SKM-1 treated with dmso at 0.1 percent for 144 hours (cell line): ENCODE data around the gene PPFIA2.

Experiments
- DNase-seq: peaks from one replicate; lab custom pipeline; 2025; ENCODE audit not compliant: unreplicated experiment; lab: John Stamatoyannopoulos, UW

PPFIA2 gene

DNA sequence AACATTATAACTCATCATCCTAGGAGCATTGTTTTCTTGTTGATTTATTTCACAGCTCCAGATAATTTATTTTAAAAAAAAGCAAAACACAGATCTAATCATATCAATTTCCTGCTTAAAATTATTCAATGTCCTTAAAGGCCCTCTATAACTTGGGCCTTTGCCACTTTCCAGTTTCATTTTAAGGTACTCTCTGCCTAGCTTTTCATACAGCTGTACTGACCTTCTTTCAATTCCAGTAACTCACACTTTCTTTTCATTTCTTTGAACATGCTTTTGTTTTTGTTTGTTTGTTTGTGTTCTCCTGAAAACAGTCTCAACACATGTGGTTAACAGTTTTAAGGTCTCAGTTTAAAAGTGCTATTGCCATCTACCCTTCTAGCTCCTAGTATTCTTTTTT lies 399.4 kb downstream of the PPFIA2 start:
- DNase-seq: no peak

DNA sequence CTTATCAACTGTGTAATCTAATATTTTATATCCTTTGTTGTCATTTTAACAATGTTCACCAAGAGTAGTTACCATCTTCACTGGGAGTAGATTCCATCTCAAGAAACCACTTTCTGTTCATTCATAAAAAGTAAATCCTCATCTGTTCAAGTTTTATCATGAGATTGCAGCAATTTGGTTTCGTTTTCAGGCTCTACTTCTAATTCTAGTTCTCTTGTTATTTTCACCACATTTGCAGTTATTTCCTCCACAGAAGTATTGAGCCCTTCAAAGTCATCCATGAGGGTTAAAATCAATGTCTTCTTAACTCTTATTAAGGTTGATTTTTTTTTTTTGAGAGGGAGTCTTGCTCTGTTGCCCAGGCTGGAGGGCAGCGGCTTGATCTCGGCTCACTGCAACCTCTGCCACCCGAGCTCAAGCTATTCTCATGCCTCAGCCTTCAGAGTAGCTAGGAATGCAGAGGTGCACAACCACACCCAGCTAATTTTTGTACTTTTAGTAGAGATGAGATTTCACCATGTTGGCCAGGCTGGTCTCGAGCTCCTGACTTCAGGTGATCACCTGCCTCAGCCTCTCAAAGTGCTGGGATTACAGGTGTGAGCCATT lies 404.7 kb downstream of the PPFIA2 start:
- no peak for DNase-seq

DNA sequence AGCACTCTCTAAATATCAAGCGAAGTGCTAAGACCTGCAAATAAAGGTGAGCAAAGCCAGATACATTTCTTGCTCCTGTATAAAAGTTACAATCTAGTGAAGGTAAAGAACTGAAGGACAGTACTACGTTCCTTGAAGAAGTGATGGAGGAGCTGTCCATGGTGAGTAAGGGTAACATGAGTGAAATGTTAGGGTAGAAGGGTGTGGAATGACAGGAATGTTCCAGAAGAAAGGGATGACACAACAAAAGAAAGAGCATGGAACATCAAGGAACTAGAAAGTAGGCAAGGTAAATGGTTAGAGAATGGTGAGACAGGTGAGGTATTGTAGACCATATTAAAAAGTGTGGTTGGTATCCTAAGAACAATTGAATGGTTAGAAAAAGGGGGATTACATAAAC lies 408.8 kb downstream of the PPFIA2 start:
- no peak for DNase-seq

DNA sequence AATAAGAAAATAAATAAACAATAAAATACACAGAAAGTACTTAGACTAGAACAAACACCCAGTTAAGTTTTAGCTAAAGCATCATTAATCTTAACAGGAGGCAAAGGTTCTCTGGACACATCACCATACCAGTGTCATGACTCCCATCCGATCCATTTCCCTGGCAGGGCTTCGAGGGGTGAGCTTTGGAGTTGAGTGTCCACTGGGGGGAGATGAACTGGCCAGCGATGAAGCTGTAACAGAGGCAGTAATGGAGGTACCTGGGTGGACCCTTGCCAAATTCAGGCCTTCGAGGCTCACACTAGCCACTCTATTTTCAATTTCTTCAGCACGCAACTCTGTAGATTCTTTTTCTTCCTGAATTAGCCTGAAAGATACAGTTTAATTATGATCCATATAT lies 411.7 kb downstream of the PPFIA2 start:
- DNase-seq: no peak

DNA sequence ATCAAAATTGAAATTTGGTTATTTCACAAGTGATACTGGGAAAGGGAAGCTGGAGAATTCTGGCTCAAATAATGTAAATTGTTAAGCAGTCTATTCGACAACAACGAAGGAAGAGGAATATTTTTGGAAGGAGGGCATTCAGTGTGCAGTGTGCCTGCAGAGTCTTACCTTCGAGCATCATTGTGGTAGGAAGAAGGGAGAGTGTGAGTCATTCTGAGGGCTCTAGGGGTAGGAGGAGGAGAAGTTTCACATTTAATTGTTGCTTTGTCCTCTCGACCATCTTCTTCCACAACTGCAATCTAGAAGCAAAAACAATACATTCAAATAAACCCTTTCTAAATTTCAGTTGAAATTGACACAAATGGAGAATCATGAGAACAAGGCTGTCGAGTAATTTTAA lies 418.2 kb downstream of the PPFIA2 start:
- no peak for DNase-seq

DNA sequence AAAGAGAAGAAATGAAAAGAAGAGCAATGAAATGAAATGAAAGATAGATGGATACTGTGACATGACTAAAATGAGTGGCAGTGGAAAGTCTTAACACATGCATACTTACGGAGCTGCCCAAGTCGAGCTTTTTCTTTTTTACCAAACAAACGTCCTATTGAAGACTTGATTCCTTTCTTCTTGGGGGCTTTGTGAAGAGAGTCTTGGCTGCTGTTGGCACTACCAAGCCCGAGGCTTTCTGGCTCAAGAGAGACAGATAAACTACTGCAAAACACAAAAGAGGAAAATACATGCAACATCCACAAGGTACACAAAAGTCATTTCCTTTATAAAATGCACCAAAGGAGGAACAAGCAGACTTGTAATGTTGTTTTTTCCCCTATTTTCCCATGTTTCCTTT lies 420.1 kb downstream of the PPFIA2 start:
- DNase-seq: no peak

DNA sequence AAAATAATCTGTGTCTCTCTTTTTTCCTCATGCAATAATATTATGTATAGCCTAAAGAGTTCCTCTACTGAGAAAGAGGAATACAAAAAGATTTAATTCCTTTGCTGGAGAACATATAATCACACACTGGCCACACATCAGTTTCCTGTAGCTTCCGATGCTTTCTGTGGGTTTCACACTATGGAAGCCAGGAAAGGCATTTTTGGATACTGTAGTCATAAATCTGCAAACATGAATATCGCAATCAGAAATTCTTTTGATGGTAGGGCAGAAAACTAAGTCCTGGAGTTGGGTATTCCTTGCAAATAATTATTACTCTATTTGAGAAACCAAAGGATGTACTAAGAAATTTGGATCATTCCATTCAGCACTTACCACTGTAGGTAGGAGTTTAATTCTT lies 421.3 kb downstream of the PPFIA2 start:
- no peak for DNase-seq

DNA sequence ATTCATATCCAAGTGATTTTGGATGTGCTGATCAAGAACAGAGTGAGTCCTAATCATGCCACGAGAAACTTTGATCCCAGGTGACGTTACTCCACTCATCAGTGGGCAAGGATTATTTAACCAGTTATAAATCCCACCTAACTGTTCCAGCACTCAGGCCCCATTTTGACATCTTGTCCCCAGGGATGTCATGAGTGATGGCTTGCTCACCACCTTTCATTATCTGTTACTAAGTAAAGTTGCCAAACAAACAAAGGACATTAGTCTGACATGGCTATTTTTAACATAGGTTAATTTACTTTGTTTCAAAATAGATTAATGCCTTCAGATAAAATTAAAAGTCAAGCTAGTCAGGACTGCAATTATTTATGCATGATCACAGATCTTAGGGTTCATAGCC lies 425.3 kb downstream of the PPFIA2 start:
- DNase-seq: no peak

DNA sequence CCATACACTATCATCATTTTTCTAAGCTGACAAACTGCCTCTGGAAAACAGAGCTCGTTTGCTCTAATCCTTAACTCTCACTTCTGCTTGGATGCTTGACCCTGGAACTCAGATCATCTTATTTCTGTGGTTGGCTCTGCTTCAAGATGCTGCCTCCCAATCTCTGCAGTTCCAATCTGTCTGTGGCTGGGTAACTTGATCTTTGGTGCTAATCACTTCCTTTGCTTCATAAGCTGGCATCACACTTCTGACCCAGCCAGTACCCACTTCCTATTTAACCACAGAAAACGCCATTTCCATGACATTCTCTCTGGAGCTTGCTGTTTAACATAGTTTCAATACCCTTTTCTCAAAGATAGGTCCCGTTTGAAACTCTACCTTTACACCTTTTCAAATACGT lies 427.1 kb downstream of the PPFIA2 start:
- DNase-seq: no peak

DNA sequence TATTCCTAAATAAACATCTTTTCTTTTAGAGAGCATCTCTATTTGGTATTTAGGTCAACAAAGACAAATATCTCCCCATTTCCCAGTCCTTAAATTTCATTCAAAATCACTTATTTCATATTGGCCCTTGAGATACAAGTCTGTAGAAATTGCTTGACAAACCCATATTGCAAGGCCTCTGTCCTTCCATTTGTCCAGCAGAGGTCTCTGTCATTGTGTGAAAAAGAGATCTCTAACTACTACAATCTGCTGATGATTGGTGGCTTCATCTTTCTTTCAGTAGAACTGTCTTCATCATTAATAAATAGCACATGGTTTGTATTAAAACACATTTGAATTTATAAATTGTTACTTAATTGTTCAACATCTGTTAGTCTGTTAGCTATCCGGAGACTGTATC lies 428.7 kb downstream of the PPFIA2 start:
- no peak for DNase-seq

DNA sequence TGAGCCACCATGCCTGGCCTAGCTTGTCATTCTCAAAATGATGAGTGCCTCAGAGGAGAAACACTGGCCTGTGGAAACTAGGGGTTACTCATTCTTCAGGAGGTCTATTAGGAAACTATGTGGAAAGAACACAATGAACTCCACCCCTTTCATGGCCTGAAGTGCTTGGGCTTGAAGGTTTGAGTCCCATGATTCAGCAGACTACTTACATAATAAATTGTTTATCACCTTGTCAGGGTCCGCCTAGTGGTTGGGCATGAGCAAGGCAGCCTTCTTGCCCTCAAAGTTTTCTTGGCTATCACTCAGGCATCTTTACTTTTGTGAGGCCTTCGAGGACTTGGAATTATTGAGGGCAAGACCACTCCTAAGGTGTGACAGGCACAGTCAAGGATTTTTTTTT lies 430.1 kb downstream of the PPFIA2 start:
- DNase-seq: no peak

DNA sequence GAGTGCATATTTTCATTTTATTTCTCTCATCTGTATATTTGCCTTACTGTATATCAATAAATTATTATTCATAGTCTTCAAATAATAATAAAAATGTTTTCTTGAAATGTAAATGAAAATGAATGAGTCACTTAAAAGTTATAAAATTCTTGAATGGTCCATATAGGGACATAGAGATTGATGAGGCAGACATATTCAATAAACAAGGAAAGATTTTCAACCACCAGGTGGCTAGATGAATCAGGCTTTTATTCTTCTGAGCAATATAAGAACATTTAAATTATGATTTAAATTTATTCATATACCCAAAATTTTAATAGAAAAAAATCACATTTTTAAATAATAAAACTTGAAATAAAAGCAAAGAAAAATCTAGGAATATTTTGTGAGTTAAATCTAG lies 431.7 kb downstream of the PPFIA2 start:
- no peak for DNase-seq

DNA sequence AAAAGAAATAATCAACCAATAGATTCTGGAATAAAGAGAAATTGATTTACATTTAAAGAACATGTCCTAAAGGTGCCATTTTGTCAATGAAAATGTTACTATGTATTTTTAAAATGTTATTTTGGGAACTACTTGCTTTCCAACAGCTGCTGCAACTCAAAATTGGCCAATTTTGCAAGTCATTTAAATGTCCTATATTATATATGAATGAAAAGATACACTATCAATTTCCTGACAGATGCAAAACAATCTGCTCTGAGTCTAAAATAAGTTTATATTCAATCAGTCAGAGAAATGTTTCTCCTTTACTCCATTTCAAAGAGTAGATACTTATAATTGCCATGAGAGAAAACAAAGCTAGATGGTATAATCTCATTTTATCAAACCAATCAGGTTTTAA lies 434.1 kb downstream of the PPFIA2 start:
- DNase-seq: no peak

DNA sequence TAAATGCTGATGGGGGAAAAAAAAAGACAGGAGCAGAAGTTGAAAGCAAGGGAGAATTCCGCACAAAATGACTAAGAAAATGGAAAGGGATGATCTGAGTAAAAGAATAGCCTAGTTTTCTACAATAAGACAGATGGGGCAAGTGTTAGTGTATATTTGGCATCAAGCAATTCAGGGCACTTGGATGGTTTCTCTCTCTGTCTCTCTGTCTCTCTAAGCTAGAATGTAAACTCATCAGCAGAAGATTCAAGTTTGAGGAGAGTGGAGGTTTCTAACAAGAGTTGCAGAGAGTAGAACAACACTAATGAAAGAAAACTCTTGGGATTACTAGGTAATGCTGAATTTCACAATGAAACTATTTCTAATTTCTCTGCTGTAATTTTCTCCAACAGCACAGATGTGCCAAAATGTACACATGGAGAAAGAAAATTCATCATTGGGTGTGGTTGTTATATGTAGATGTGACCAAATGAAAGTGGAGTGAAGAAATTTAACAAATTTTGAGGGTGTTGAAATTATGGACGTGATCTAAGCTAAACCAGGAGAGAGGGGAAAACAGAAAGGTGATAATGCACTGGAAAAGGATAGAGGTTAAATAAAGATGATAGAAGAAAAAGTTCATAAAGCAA lies 444.1 kb downstream of the PPFIA2 start:
- no peak for DNase-seq

DNA sequence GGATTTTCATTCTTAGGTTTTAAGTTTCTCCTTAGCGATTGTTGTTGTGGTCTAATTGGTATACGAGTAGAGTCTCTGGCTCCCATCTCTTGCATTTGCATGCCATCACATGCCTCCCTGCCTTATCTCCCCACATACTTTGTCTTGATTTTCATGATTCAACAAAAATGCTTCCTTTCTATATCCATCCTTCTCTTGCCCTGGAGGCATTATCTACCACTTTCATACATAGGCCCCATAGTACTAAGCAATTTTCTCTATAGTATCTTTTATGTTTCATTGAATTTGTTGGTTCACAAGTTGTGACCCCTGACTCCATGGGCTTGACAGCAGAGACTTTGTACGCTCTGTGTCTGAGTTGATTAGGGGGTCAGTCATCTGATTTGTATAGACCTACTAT lies 455.2 kb downstream of the PPFIA2 start:
- no peak for DNase-seq

DNA sequence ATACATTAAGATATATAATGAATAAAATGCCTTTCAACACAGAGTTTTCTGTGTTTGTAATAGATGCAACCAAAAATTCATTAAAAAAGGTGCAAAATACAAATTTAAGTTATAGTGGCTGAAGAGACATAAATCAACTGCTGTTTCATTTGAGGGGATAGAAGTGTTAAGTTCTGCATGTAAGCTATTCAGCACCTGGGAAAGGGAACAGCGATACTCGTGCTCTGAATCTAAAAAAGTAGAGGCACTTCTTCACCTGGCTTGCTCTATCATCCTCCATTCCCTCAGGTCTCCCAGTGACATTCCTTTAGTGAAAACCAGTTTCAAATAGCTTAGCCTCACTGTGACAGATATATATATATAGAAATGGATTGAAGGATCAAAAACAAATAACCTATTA lies 458.7 kb downstream of the PPFIA2 start:
- DNase-seq: no peak

DNA sequence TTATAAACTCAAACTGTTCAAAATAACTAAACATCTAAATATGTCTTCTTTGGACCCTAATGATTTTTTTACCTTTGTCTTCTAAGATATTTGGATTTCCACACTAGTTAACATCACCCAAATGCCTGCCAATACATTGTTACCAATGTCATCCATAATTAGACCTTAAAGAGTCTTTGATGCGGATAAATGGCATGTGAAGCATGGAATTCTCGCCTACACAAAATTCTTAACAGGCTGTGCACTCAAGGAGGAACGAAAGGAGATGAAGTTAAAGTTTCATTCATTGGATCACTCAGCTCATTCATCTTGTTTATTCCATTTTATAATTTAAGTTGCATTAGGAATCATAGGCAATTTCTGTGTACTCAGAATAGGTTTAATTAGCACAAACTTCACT lies 461.5 kb downstream of the PPFIA2 start:
- no peak for DNase-seq

DNA sequence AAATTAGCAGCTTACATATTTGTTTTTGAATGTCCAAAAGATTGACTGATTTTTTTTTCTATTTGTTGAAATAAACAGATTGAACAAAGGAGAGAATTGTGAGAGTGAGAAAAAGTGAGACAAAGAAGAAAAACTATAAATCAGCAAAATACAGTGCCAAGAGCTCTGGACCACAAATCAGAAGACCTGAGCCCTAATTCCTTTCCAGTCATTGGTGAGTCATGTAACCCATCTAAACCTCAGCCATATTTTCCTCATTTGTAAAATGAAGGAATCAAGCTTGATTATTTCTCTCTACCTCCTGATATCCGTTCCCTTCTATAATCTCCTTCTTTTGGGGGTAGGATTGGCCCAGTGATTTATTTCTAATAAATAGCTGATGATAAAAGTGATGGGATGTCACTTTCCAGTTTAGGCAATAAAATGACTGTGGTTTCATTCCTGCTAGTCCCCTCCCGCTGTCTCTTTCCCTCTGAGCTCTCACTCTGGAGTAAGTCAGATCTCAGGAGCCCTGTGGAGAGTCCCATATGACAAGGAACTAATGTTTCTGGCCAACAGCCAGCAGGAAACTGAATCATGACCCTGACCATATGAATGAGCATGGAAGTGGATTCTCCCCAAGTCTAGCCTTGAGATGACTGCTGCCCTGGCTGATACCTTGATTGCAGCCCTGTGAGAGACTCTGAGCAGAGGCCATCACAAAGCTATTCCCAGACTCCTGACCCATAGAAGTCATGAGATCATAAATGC lies 462.4 kb downstream of the PPFIA2 start:
- no peak for DNase-seq

DNA sequence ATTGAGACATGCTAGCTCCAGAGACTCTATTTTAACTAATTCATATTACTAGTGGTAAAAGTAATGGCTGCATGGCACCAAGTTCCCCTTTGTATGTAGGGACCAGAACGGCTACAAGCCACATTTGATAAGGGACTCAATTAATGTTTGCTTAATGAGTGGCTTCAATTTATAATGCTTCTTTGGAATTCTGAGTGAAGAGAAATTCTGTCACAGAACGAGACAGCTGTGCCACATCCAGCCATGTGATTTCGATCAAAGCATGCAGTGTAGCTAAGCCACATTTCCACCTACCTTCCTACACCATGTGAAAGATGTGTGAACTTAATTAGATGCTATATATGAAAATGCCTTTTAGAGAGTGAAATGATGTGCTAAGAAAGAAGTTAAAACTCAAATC lies 463.9 kb downstream of the PPFIA2 start:
- DNase-seq: no peak

DNA sequence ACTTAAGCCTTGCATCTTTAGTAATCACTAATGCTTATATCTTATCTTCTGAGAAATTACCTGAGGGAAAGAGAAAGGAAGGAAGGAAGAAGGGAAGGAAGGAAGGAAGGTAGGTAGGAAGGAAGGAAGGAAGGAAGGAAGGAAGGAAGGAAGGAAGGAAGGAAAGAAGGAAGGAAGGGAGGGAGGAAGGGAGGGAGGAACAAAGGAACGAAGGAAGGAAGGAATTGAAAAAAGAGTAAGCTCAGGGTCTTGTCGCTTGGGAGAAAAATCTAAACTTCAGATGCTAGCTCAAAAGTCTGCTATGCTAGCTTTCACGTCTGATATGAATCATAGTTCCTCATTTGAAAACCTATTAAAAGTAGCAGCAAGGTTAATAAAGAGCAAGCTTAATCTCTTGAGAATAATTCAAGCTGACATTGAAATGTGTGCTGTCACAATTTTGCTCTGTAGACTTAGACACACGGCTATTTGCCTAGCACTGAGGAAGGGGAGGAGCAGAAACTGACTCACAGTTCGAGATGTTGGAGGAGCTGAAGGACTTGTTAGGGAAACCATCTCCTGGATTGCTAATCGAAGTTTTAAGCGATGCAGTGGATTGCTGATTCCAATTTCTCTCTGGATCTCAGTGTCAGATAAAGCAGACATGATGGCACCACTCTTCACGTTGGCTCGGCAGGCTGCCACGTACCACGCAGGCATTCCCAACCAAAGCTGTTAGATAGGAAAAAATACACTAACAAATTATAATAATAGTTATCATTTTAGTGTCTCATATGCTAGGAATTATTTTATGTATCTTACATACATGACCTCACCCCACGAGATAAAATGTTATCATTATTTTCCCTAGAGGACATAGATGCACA lies 464.6 kb downstream of the PPFIA2 start:
- DNase-seq: no peak

DNA sequence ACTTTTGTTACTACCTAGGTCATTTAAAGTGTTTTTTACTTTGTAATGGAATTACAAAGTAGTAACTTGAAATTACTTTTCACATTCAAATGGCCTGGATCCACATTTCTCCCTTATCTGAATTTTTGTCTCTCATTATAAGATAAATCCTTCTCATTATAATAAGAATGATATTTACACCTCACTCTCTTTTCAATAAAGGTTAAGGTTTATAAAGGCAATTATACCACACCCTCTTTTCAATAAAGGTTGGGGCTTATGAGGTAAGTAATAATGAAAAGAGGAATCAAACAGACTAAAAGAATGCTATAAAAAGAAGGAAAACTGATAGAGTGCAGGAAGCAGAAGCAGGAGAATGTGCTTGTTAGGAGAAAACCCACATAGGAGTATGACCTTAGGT lies 470.5 kb downstream of the PPFIA2 start:
- DNase-seq: no peak

DNA sequence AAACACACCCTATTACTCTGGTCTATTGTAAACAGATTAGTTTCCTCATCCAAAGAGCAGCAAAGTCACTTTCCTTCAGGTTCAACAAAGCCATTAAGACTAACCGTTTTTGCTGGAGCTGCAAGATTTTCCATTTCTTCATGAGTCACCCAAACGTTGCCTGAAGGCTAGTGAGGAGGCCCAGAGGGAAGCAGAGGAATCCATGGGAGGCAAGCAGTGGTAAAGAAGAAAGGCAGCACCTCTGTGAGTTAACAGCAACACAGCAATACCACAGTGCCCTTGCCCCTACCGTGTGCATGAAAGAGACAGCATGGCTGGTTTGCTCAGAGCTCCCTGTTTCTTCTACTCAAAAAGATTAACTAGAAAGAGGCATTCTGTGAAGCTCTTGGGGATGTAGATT lies 475.0 kb downstream of the PPFIA2 start:
- DNase-seq: no peak
